Activated naive CD4-positive, alpha-beta T cell treated with anti-CD3 and anti-CD28 coated beads, Interleukin-2, amount 50 U/mL, for 24 hours (primary cell): ENCODE data around the gene PRR20D.
"Not testable (repeated sequence)": the region's sequence is repeated elsewhere in the genome, so short reads cannot be mapped to it uniquely, and the experiment has no call there.

Source experiments
- H3K27ac Mint-ChIP-seq: one replicate; pipeline ENCODE4 v1.8.0; 2021; ENCODE audit warnings: mild to moderate bottlenecking, mixed read lengths
- H3K27me3 Mint-ChIP-seq: one replicate; pipeline ENCODE4 v1.8.0; 2021; ENCODE audit warnings: mixed read lengths
- H3K36me3 Mint-ChIP-seq: one replicate; pipeline ENCODE4 v1.8.0; 2021; ENCODE audit warnings: mixed read lengths
- H3K4me1 Mint-ChIP-seq: one replicate; pipeline ENCODE4 v1.8.0; 2021; ENCODE audit warnings: mixed read lengths
- H3K4me3 Mint-ChIP-seq: one replicate; pipeline ENCODE4 v1.8.0; 2021; ENCODE audit warnings: mild to moderate bottlenecking, mixed read lengths
- H3K9me3 Mint-ChIP-seq: one replicate; pipeline ENCODE4 v1.8.0; 2021; ENCODE audit warnings: mixed read lengths

The PRR20D gene

GRCh38 chr13:57160332-57160731, at the start of gene PRR20D:
Gene PRR20D, plus strand, starts transcription at chr13:57160632. Its CDS starts 387 bp downstream, at chr13:57161019.
- H3K36me3 Mint-ChIP-seq, H3K9me3 Mint-ChIP-seq, H3K4me1 Mint-ChIP-seq, H3K27me3 Mint-ChIP-seq, H3K4me3 Mint-ChIP-seq, H3K27ac Mint-ChIP-seq: not testable (repeated sequence)

- H3K27me3 Mint-ChIP-seq = no peaks in the 10 kb centered on the region
- no peaks in the 10 kb centered on the region for H3K36me3 Mint-ChIP-seq
- no peaks in the 10 kb centered on the region for H3K4me1 Mint-ChIP-seq
- H3K9me3 Mint-ChIP-seq = peaks cover 9% of the 10 kb centered on the region
- no peak overlapping the region for H3K4me3 Mint-ChIP-seq
- no peak overlapping the region for H3K27ac Mint-ChIP-seq
Observed at GRCh38 chr13:57114945-57115344, 45.5 kb upstream of the PRR20D start.

GRCh38 chr13:57123681-57124080, 36.8 kb upstream of the PRR20D start:
- Mint-ChIP-seq H3K27me3 (no peaks in the 10 kb centered on the region), H3K27ac (no peak overlapping the region), H3K4me1 (no peaks in the 10 kb centered on the region), H3K36me3 (no peaks in the 10 kb centered on the region), H3K9me3 (peaks cover 5% of the 10 kb centered on the region), H3K4me3 (no peak overlapping the region)

- Mint-ChIP-seq H3K4me1 (no peaks in the 10 kb centered on the region), H3K4me3 (no peak overlapping the region), H3K27ac (no peak overlapping the region), H3K9me3 (peaks cover 5% of the 10 kb centered on the region), H3K27me3 (no peaks in the 10 kb centered on the region), H3K36me3 (no peaks in the 10 kb centered on the region)
Observed at GRCh38 chr13:57128909-57129308, 31.5 kb upstream of the PRR20D start.

GRCh38 chr13:57136093-57136492, 24.3 kb upstream of the PRR20D start:
- Mint-ChIP-seq H3K4me3 (no peak overlapping the region), H3K27me3 (no peaks in the 10 kb centered on the region), H3K4me1 (no peaks in the 10 kb centered on the region), H3K36me3 (no peaks in the 10 kb centered on the region), H3K9me3 (no peaks in the 10 kb centered on the region), H3K27ac (no peak overlapping the region)

GRCh38 chr13:57137585-57137984, 22.8 kb upstream of the PRR20D start:
- Mint-ChIP-seq H3K27me3 (no peaks in the 10 kb centered on the region), H3K9me3 (no peaks in the 10 kb centered on the region), H3K4me3 (no peak overlapping the region), H3K27ac (no peak overlapping the region), H3K36me3 (no peaks in the 10 kb centered on the region), H3K4me1 (no peaks in the 10 kb centered on the region)

- Mint-ChIP-seq H3K36me3 (no peaks in the 10 kb centered on the region), H3K27me3 (no peaks in the 10 kb centered on the region), H3K9me3 (no peaks in the 10 kb centered on the region)
Observed at GRCh38 chr13:57138988-57139387, 21.4 kb upstream of the PRR20D start.

GRCh38 chr13:57139781-57140180, 20.7 kb upstream of the PRR20D start:
- not testable (repeated sequence) for H3K36me3 Mint-ChIP-seq, H3K4me1 Mint-ChIP-seq, H3K4me3 Mint-ChIP-seq, H3K27ac Mint-ChIP-seq, H3K27me3 Mint-ChIP-seq, H3K9me3 Mint-ChIP-seq

More at GRCh38 chr13:57138988-57139387, 21.4 kb upstream of the PRR20D start:
- no peak overlapping the region for H3K27ac Mint-ChIP-seq
- H3K4me3 Mint-ChIP-seq = no peak overlapping the region
- no peaks in the 10 kb centered on the region for H3K4me1 Mint-ChIP-seq

- not testable (repeated sequence) for H3K27ac Mint-ChIP-seq, H3K4me3 Mint-ChIP-seq, H3K9me3 Mint-ChIP-seq, H3K36me3 Mint-ChIP-seq, H3K4me1 Mint-ChIP-seq, H3K27me3 Mint-ChIP-seq
Observed at GRCh38 chr13:57140235-57140968, 20.0 kb upstream of the PRR20D start, which contains the start of gene PRR20A. Gene PRR20A, plus strand, starts transcription at chr13:57140918. Its CDS starts 387 bp downstream, at chr13:57141305.

- not testable (repeated sequence) for H3K9me3 Mint-ChIP-seq, H3K27me3 Mint-ChIP-seq, H3K4me1 Mint-ChIP-seq, H3K4me3 Mint-ChIP-seq, H3K27ac Mint-ChIP-seq, H3K36me3 Mint-ChIP-seq
Observed at GRCh38 chr13:57147188-57147587, 13.2 kb upstream of the PRR20D start, which contains the start of gene PRR20B. Gene PRR20B, plus strand, starts transcription at chr13:57147488. Its CDS starts 387 bp downstream, at chr13:57147875.

GRCh38 chr13:57148106-57148505, 12.3 kb upstream of the PRR20D start:
- H3K4me1 Mint-ChIP-seq, H3K27ac Mint-ChIP-seq, H3K9me3 Mint-ChIP-seq: not testable (repeated sequence)

GRCh38 chr13:57153761-57154160, 6.7 kb upstream of the PRR20D start, which contains the start of gene PRR20C:
Gene PRR20C, plus strand, starts transcription at chr13:57154061. Its CDS starts 387 bp downstream, at chr13:57154448.
- not testable (repeated sequence) for H3K27ac Mint-ChIP-seq, H3K9me3 Mint-ChIP-seq, H3K27me3 Mint-ChIP-seq, H3K4me1 Mint-ChIP-seq, H3K4me3 Mint-ChIP-seq, H3K36me3 Mint-ChIP-seq

More at GRCh38 chr13:57148106-57148505, 12.3 kb upstream of the PRR20D start:
- not testable (repeated sequence) for H3K27me3 Mint-ChIP-seq, H3K36me3 Mint-ChIP-seq, H3K4me3 Mint-ChIP-seq

GRCh38 chr13:57166897-57167296, 6.5 kb downstream of the PRR20D start, which contains the start of gene PRR20E:
Gene PRR20E, plus strand, starts transcription at chr13:57167197. Its CDS starts 387 bp downstream, at chr13:57167584.
- H3K4me1 Mint-ChIP-seq, H3K27ac Mint-ChIP-seq, H3K36me3 Mint-ChIP-seq, H3K27me3 Mint-ChIP-seq, H3K4me3 Mint-ChIP-seq, H3K9me3 Mint-ChIP-seq: not testable (repeated sequence)

GRCh38 chr13:57191667-57192066, 31.2 kb downstream of the PRR20D start:
- no peaks in the 10 kb centered on the region for H3K9me3 Mint-ChIP-seq
- H3K36me3 Mint-ChIP-seq = no peaks in the 10 kb centered on the region
- H3K27ac Mint-ChIP-seq = no peak overlapping the region
- no peak overlapping the region for H3K4me3 Mint-ChIP-seq
- no peaks in the 10 kb centered on the region for H3K27me3 Mint-ChIP-seq
- H3K4me1 Mint-ChIP-seq = no peaks in the 10 kb centered on the region

- H3K27me3 Mint-ChIP-seq = no peaks in the 10 kb centered on the region
Observed at GRCh38 chr13:57212989-57213388, 52.6 kb downstream of the PRR20D start.

More at GRCh38 chr13:57212989-57213388, 52.6 kb downstream of the PRR20D start:
- peaks cover 6% of the 10 kb centered on the region for H3K9me3 Mint-ChIP-seq
- H3K4me1 Mint-ChIP-seq = no peaks in the 10 kb centered on the region
- no peak overlapping the region for H3K4me3 Mint-ChIP-seq
- no peaks in the 10 kb centered on the region for H3K36me3 Mint-ChIP-seq
- no peak overlapping the region for H3K27ac Mint-ChIP-seq
